GM21423 (cell line): ENCODE results near the gene UTP11.

ENCODE experiments used
- ATAC-seq: cut with Tn5 transposase; IDR thresholded peaks from one replicate; pipeline ENCODE4 v1.9.1; 2021; ENCODE audit warnings: mild to moderate bottlenecking, moderate library complexity; ENCODE audit not compliant: unreplicated experiment

The UTP11 gene

GRCh38 chr1:38045401-38046332, 33.1 kb downstream of the UTP11 start:
- no peak for ATAC-seq

DNA sequence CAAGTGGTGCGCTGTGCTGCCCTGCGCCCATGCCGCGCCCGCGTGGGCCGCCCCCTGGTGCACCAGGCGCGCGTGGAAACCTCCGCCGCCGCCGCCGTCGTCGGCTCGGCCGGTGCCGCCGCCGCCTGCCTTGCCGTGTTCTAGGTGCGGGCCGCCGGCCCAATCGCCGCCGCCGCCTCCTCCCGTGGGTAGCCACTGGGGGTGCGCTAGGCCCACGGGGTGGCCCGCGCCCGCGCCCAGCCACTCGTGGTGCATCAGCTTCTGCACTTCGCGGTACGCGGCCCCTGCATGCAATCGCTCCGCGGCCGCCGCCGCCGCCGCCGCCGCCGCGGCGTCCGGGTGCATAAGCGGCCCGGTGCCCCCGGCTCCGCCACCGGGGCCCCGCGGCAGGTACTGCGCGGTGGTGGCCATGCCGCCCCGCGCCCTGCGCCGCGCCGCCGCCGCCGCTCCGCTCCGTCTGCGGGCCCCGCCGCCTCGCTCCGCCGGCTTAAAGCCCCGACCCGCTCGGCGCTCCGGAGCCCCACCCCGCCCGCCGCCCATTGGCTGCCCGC, 33.9 kb downstream of the UTP11 start, which contains the start of gene POU3F1:
POU3F1 (minus strand) TSS at position 461 of the 551 bp plus-strand sequence; CDS start at position 411, 50 bp downstream.
- ATAC-seq: no peak

- ATAC-seq: peak; percentile 66
Observed at GRCh38 chr1:38046884-38047602, 34.5 kb downstream of the UTP11 start.

DNA sequence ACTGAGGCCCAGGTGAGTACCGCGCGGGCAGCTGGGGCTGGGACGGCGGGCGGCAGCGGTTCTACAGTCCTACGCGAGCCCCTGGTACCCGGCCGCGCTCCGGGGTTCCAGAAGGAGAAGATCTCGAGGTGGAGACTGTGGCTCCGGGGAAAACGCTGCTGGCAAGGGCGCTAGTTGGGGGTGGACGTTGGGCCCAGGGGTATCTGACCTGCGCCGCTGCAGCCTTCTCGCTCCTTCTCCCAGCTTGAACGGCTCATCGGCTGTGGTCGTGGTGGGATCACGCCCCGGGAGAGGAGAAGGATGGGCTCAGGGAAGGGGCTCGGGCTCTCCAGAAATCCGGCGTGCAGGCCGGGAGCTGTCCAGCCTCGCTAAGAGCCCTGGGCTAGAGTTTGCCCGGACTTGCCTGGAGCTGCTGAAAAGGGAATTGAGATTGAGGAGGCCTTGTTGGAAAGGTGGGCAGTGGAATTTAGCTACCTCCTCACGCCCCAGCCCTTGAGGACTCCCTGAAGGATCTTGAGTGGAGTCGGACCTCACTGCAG, 35.1 kb downstream of the UTP11 start:
- ATAC-seq: no peak

GRCh38 chr1:38050397-38051078, 38.0 kb downstream of the UTP11 start:
- no peak for ATAC-seq

GRCh38 chr1:38051079-38051543, 38.6 kb downstream of the UTP11 start:
- no peak for ATAC-seq

DNA sequence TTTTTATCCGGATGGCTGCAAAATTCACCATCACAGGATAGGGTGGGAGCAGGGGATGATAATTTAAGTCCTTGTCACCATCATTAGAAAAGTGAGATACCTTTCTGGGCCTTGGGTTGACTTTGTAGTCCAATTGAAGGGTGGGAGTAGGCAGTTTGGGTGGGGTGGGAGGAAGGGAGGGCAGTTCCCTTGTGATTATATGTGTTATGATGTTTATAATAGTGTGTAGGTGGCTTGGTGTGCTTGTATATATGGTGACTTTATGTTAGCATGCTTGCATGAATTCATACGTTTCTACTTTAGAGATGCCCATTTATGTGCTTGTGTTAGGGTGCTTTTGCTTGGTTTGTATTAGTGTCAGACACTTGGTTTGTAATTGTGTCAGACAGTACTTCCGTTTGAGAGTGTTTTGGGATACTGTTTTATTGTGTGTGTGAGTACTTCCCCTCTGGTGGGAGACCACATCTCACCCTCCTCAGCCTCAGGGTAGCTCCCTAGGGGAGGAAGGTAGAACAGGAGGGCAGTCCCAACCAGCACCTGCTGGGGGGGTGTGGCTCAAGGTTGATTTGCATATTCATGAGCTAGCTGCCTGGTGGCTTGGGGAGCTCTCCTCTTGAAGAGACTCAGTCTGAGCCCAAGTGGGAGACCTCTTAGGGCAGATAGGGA, 40.3 kb downstream of the UTP11 start:
- peak; percentile 71 for ATAC-seq

GRCh38 chr1:38053416-38054091, 41.0 kb downstream of the UTP11 start:
- ATAC-seq: no peak

- ATAC-seq: no peak
Observed at GRCh38 chr1:38055398-38055797, 42.9 kb downstream of the UTP11 start.

DNA sequence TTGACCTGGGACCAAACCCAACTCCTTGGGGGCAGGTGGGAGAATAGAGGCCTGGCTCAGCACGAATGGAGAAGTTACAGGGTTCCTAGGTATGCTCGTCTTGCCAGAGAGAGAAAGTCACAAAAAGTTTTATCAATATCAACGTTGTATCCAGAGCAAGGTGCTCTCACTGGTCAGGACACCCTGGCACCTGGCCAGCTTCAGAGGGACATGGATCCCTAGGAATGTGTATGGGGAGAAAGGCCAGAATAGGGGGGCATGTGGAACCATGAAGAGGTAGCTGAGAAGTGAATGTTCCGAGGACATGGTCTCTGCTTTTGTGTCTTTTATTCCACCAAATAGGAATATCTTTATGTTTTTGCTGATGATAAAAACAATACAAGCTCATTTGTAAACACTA, 43.4 kb downstream of the UTP11 start:
- ATAC-seq: no peak

DNA sequence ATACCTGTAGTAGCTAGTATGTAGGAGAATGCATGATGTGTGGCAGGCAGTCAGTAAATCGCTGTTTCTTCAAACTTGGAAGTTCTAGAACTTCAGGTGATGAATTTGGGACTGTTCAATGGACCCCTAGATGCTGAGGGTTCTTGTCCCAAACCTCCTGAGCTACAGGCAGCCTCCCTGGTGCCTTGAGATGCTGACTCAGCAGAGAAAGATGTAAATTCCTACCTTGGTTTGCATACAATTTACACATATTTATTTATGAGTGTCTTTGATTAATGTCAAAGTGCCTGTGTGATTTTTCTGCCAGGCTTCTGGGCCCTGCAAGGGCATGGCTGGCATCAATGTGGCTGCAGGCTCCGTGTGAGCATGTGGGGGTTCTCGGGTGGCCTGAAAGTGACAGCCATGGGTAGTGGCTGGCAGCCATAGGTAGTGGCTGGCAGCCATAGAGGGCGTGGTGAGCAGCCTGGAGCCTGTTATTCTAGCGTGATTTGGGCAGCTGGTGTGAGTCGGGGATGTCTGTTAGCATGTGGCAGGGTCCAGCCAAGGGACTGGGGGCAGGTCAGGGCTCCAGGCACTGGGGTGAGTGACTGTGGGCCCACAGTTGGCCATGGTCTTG, 47.2 kb downstream of the UTP11 start:
- no peak for ATAC-seq

DNA sequence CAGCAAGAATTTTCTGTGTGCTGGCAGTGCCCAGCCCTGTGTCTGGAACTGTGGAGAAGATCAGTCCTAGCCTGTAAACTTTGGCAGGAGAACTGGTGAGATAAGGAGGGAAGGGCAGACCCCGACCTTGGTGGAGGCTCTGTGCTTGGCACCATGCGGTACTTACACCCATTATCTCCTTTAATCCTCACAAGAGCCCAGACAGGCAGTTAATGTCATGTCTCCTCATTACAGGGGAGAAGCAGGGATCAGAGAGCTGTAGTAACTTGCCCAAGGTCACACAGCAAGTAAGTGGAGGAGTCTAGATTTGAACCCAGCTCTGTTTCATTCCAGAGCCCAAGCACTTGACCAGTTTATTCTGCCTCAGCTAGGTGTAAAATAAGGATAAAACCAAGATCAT, 48.0 kb downstream of the UTP11 start:
- no peak for ATAC-seq

DNA sequence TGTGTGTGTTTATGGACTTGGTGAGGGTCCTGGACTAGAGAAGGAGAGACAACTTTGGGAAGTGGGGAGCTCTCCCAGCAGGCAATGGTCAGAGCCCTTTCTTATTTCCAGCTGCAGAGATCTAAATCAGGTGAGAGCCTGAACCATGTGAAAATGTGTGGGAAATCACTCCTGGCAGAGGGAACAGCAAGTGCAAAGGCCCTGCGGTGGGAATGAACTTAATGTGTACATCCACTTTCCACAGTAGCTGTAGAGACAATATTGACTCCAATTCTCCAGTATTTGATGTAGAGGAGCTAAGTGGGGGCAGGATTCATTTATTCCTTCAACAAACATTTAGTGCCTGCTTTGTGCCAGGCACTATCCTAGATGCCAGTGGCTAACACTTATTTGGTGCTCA, 48.8 kb downstream of the UTP11 start:
- ATAC-seq: no peak

GRCh38 chr1:38061883-38062328, 49.4 kb downstream of the UTP11 start:
- peak; percentile 68 for ATAC-seq

DNA sequence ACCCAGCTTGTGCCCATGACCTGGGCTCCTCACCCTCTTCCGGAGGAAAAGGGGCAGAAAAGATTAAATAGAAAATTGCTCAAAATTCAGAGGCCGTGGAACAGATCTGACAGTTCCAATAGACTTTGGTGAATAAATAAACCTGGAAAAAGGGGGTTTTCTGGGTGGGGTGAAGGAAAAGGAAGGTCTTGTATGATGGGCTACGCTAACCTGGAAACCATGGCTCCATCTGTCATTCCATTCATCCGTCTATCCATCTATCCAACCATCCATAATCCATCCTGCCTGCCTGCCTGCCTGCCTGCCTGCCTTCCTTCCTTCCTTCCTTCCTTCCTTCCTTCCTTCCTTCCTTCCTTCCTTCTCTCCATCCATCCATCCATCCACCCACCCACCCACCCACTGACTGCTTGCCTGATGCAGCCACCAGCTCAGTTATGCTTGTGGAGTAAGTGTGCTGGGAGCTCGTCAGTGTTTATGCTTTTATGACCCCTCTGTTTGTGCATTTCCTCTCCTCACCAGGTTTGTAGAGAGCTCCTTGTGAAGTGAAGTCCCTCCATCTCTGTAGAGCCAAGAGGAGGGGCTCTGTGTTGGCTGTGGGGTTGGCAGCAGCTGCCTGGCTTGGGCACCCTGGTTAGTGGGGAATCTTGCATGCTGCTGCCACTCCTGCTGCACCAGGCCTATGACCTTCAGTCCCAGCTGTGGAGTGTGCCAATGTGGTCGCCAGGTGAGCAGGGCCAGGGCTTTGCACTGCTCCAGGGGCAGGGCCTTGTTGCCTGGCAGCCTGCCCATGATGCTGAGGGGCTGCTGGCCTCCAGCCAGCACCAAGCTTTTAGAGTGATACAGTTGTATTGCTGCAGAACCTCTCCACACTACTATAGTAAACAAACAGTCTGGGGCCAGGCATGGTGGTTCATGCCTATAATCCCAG, 50.1 kb downstream of the UTP11 start:
- ATAC-seq: no peak

DNA sequence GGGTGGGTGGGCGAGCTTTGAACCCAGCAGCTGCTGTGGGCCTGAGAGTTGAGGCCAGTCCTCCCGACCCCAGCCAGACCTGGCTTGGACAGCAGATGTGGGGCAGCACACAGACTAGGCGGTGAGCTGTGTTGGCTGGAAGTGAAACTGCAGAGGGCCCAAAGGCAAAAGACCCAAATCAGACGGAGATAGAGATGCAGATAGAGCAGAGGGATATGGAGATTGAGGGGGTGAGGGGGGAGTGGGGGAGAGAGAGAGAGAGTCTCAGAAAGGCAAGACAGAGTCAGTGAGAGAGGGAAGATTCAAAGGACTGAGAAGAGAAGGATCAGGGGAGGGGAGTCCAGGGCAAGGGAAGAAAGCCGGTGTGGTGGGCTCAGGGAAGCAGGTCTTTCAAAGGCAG, 51.1 kb downstream of the UTP11 start:
- no peak for ATAC-seq

DNA sequence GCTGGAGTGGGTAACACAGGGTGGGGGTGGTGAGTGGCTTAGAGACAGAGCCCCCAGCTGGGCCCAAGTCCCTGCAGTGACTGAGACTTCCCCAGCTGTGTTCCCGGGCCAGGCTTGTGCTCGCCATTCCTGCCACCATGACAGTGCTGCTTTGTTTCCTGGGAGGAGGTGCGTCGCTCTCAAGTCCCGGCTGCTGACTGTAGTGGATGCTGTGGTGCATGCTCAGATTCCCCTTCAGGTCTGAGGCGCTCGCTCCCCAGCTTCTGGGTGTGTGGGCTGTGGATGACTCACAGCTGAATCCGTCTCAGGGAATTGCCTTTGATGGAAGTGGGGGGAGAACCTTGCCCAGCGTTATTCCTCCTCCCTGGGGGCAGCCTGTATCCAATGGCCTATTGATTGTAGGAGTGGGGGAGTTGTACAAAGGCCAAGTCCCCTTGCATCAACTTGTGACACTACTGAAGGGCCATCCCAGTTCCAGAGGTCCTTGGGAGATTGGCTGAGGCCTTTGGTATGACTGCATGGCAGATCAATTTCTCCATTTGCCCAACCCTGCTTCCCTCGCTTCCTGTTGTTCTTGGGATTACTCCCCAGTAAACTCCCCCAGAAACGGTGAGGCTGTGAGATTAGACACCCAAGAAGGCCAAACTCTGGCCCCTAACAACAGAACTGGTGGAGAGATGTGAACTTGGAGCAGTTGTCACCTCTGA, 51.8 kb downstream of the UTP11 start:
- no peak for ATAC-seq
